Peyer's patch (tissue), 4 donors: ENCODE results near the gene SRGAP1.

Source experiments
- POLR2A ChIP-seq, 2 donors: fragments of 450-650 bp; IDR thresholded peaks; one replicate each; pipeline ENCODE4 v1.5.1; 2017; ENCODE audit warnings: antibody characterized with exemption in 2 of 2, mild to moderate bottlenecking in 2 of 2, moderate library complexity in 2 of 2
- TF ChIP-seq, protein P1 (sequence below), 6 experiments: fragments of 450-650 bp in 4 of 6; fragments of 200-600 bp in 2 of 6; sonication (generic) in 1 of 6; IDR thresholded peaks; one replicate each; pipeline ENCODE4 v1.5.1; 2017 to 2019; ENCODE audit warnings: antibody characterized with exemption in 6 of 6, mild to moderate bottlenecking in 3 of 6, moderate library complexity in 1 of 6

DNA sequence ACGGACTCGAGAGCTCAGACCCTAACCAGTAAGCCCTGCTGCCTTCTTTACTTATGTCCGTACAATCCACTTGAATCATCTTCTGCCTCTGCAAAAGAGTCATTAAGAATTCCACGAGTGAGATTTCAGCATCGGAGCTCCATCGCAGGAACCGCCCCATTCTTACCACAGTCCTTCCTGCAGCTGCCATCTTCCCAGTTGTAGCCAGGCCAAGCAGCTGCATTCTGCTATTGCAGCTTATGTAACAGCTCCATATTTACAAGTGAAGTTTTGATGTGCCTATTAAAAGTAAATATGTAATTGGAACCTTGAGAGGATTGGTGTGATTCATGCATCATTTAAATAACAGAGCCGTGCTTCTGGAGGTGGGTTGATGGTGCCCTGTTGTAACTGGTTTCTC lies 220.2 kb downstream of the SRGAP1 start:
- TF ChIP-seq, protein P1, sequence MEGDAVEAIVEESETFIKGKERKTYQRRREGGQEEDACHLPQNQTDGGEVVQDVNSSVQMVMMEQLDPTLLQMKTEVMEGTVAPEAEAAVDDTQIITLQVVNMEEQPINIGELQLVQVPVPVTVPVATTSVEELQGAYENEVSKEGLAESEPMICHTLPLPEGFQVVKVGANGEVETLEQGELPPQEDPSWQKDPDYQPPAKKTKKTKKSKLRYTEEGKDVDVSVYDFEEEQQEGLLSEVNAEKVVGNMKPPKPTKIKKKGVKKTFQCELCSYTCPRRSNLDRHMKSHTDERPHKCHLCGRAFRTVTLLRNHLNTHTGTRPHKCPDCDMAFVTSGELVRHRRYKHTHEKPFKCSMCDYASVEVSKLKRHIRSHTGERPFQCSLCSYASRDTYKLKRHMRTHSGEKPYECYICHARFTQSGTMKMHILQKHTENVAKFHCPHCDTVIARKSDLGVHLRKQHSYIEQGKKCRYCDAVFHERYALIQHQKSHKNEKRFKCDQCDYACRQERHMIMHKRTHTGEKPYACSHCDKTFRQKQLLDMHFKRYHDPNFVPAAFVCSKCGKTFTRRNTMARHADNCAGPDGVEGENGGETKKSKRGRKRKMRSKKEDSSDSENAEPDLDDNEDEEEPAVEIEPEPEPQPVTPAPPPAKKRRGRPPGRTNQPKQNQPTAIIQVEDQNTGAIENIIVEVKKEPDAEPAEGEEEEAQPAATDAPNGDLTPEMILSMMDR (IDR thresholded peaks at IDR 0.05): no peak
- no peak for TF ChIP-seq POLR2A (IDR thresholded peaks at IDR 0.05)
